HL-60 (cell line): ENCODE results near the gene CEP350.

Experiments
- POLR2AphosphoS5 ChIP-seq: IDR thresholded peaks from 2 replicates; pipeline ENCODE4 v1.6.1; 2012; ENCODE audit warnings: low read depth
- TF ChIP-seq, protein P1 (sequence below): IDR thresholded peaks from one replicate; pipeline ENCODE4 v1.5.1; 2011; ENCODE audit warnings: low read length, control low read depth, inconsistent platforms; ENCODE audit not compliant: insufficient read depth
- TF ChIP-seq, protein P2 (sequence below): IDR thresholded peaks from 2 replicates; pipeline ENCODE4 v1.6.1; 2012; ENCODE audit warnings: low read depth; ENCODE audit not compliant: insufficient replicate concordance

DNA sequence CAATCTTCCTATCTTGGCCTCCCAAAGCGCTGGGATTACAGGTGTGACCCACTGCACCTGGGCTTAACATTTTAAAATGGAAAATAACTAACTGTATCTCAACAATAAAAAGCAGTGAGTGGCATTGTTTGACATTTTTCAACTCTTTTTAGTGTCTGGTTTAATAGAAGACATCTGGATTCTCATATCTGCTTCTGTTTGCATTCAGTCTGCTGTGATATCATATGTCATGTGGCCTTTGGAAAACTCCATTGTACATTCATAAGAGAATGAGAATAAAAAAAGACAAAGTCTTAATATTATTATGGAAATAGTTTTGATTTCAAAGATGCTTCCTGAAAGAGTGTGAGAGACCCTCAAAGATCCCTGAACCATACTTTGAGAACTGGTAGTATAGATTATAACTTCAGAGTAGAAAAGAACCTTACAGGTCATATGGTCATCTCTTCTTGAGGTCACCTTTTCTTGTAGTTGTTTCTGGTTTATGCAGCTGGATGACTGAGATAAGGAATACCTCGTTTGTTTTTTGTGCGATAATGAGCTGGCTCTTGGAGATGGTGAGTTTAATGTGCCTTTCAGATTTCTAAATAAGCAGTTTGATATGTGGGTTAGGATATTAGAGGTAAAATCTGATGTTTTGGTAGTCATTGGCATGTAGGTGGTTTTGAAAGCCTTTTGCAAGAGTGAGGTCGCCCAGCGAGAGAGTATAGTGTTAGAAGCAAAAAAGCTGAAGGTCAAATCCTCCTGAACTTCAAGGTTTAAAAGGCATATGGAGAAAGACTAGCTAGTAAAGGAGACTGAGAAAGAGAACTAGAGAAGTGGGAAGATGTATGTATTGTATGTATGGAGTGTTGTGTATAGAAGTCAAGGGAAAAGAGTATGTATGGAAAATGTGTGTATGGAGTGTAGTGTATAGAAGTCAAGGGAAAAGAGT lies 17.2 kb downstream of the CEP350 start:
- TF ChIP-seq, protein P1, sequence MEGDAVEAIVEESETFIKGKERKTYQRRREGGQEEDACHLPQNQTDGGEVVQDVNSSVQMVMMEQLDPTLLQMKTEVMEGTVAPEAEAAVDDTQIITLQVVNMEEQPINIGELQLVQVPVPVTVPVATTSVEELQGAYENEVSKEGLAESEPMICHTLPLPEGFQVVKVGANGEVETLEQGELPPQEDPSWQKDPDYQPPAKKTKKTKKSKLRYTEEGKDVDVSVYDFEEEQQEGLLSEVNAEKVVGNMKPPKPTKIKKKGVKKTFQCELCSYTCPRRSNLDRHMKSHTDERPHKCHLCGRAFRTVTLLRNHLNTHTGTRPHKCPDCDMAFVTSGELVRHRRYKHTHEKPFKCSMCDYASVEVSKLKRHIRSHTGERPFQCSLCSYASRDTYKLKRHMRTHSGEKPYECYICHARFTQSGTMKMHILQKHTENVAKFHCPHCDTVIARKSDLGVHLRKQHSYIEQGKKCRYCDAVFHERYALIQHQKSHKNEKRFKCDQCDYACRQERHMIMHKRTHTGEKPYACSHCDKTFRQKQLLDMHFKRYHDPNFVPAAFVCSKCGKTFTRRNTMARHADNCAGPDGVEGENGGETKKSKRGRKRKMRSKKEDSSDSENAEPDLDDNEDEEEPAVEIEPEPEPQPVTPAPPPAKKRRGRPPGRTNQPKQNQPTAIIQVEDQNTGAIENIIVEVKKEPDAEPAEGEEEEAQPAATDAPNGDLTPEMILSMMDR: no peak
- TF ChIP-seq POLR2AphosphoS5: no peak
- TF ChIP-seq, protein P2, sequence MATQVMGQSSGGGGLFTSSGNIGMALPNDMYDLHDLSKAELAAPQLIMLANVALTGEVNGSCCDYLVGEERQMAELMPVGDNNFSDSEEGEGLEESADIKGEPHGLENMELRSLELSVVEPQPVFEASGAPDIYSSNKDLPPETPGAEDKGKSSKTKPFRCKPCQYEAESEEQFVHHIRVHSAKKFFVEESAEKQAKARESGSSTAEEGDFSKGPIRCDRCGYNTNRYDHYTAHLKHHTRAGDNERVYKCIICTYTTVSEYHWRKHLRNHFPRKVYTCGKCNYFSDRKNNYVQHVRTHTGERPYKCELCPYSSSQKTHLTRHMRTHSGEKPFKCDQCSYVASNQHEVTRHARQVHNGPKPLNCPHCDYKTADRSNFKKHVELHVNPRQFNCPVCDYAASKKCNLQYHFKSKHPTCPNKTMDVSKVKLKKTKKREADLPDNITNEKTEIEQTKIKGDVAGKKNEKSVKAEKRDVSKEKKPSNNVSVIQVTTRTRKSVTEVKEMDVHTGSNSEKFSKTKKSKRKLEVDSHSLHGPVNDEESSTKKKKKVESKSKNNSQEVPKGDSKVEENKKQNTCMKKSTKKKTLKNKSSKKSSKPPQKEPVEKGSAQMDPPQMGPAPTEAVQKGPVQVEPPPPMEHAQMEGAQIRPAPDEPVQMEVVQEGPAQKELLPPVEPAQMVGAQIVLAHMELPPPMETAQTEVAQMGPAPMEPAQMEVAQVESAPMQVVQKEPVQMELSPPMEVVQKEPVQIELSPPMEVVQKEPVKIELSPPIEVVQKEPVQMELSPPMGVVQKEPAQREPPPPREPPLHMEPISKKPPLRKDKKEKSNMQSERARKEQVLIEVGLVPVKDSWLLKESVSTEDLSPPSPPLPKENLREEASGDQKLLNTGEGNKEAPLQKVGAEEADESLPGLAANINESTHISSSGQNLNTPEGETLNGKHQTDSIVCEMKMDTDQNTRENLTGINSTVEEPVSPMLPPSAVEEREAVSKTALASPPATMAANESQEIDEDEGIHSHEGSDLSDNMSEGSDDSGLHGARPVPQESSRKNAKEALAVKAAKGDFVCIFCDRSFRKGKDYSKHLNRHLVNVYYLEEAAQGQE: no peak
